ENCODE results near the gene SLC9A9. TPM values are rescaled to one million over a fixed set of nuclear protein-coding genes. Genes with fewer than 3 reads are reported as not detected.

Gene SLC9A9
- total RNA-seq, 4 donors from 2014 or later = 7.8 to 19.6 (median 13.4) TPM

- Histone ChIP-seq H3K4me3 (replicated peaks in 1 of 3) (no peak overlapping the region), H3K27me3 (no peaks in the 10 kb centered on the region), H3K9me3 (no peaks in the 10 kb centered on the region), H3K4me1 (peaks cover 22 to 34% of the 10 kb centered on the region in 2 donors), H3K36me3 (no peaks in the 10 kb centered on the region), H3K27ac (no peak overlapping the region)
- WGBS, 2 donors = 88 to 93% methylated on average over 3 of the region's 3 CpGs
- DNase-seq = no peak
- intact Hi-C loops (cut with DNase I) = no loop called here
- TF ChIP-seq POLR2A (IDR thresholded peaks at IDR 0.05) = no peak
- TF ChIP-seq CTCF (IDR thresholded peaks at IDR 0.05) = no peak
Observed at GRCh38 chr3:143563786-143564185, 284.5 kb downstream of the SLC9A9 start.

DNA sequence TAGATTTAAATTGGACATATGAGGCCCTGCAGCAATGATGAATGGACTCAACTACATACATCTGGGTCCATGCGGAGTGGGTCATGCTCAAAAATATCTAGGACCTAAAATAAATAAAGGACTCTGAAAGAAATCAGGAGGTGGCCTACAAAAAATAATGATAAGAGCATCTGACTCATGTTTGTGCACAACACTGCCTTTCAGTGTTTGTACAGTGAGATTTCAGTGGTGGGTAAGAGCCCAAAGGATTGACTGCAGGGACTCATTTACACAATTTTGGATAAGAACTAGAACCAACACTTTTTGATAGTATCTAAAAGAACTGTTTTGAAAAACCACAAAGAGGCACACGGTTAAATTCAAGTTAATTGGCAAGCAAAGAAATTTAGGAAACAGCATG is 285.5 kb downstream of the SLC9A9 start:
- 62 to 71% methylated on average over 2 of the region's 2 CpGs for WGBS, 2 donors
- intact Hi-C loops (cut with DNase I) = no loop called here

GRCh38 chr3:143559296-143559695 is 289.0 kb downstream of the SLC9A9 start:
- WGBS, 2 donors = 90 to 92% methylated on average over 3 of the region's 3 CpGs
- TF ChIP-seq CTCF (IDR thresholded peaks at IDR 0.05) (no peak), POLR2A (IDR thresholded peaks at IDR 0.05) (no peak)
- Histone ChIP-seq H3K4me3 (replicated peaks in 1 of 3) (no peak overlapping the region), H3K9me3 (no peaks in the 10 kb centered on the region), H3K4me1 (peaks cover 0 to 4% of the 10 kb centered on the region in 2 donors), H3K27ac (no peak overlapping the region), H3K36me3 (no peaks in the 10 kb centered on the region), H3K27me3 (no peaks in the 10 kb centered on the region)
- intact Hi-C loops (cut with DNase I) = no loop called here
- DNase-seq = no peak

More for the DNA sequence above, 285.5 kb downstream of the SLC9A9 start:
- H3K4me1 ChIP-seq = peaks cover 22 to 30% of the 10 kb centered on the region in 2 donors
- no peak for DNase-seq
- no peak overlapping the region for H3K27ac ChIP-seq
- no peak overlapping the region for H3K4me3 ChIP-seq (replicated peaks in 1 of 3)
- TF ChIP-seq POLR2A (IDR thresholded peaks at IDR 0.05) (no peak), CTCF (IDR thresholded peaks at IDR 0.05) (no peak)
- no peaks in the 10 kb centered on the region for H3K9me3 ChIP-seq
- H3K36me3 ChIP-seq = no peaks in the 10 kb centered on the region
- H3K27me3 ChIP-seq = no peaks in the 10 kb centered on the region

GRCh38 chr3:143552851-143553250 is 295.4 kb downstream of the SLC9A9 start:
- Histone ChIP-seq H3K36me3 (no peaks in the 10 kb centered on the region), H3K27me3 (no peaks in the 10 kb centered on the region), H3K4me1 (peaks cover 0 to 7% of the 10 kb centered on the region in 2 donors), H3K9me3 (no peaks in the 10 kb centered on the region), H3K4me3 (replicated peaks in 1 of 3) (no peak overlapping the region), H3K27ac (no peak overlapping the region)
- TF ChIP-seq POLR2A (IDR thresholded peaks at IDR 0.05) (no peak), CTCF (IDR thresholded peaks at IDR 0.05) (no peak)
- intact Hi-C loops (cut with DNase I) = no loop called here
- 79 to 88% methylated on average over 3 of the region's 3 CpGs for WGBS, 2 donors
- peak; percentile 43 to 66 for DNase-seq

DNA sequence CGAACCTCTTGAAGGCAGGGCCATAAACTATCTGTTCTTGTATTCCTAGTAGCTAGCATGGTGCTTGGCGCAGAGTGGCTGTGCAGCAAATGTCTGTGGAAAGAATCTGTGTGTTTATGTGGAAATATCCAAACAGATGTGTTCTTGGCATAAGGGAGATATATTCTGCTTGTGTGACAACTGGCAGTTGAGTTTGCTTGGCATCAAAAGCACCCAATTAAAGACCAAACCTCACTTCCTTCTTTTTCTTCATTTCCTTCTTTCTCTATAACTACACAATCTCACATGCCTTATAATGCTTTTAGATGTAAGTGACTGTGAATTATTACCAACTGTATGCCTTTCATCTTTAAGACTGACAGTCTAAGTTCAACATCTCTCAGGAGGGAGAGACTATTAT is 296.5 kb downstream of the SLC9A9 start:
- intact Hi-C loops (cut with DNase I) = no loop called here
- TF ChIP-seq POLR2A (IDR thresholded peaks at IDR 0.05) (no peak), CTCF (IDR thresholded peaks at IDR 0.05) (no peak)
- Histone ChIP-seq H3K27me3 (no peaks in the 10 kb centered on the region), H3K36me3 (no peaks in the 10 kb centered on the region), H3K4me1 (peaks cover 0 to 7% of the 10 kb centered on the region in 2 donors), H3K9me3 (no peaks in the 10 kb centered on the region), H3K4me3 (replicated peaks in 1 of 3) (no peak overlapping the region), H3K27ac (no peak overlapping the region)
- DNase-seq = no peak
- 96 to 98% methylated on average over 2 of the region's 2 CpGs for WGBS, 2 donors

All from thyroid gland (tissue), 4 donors.